Lung (tissue), 12 donors: Measurements from ENCODE around the gene RIN3. TPM values are rescaled to one million over a fixed set of nuclear protein-coding genes. Genes with fewer than 3 reads are reported as not detected.

Source experiments
- ATAC-seq: fragments of 200-7000 bp; cut with Tn5 transposase; one replicate; pipeline ENCODE4 v1.9.1; 2020; ENCODE audit warnings: moderate number of reproducible peaks; ENCODE audit not compliant: insufficient read depth, low FRiP score
- DNase-seq, 3 donors: peaks; one replicate each; pipeline ENCODE4 v3.0.0-alpha.2; 2013 to 2017
- H3K27ac ChIP-seq, 2 donors: one replicate each; pipeline ENCODE4 v1.5.1; 2013; ENCODE audit warnings: mild to moderate bottlenecking in 2 of 2, moderate library complexity in 2 of 2, control low read depth in 1 of 2, inconsistent platforms in 1 of 2, low read depth in 1 of 2, low read length in 1 of 2
- H3K27me3 ChIP-seq, 3 donors: one replicate each; pipeline ENCODE4 v1.5.1; 2013; ENCODE audit warnings: low read length in 2 of 3; ENCODE audit not compliant: control insufficient read depth in 3 of 3, insufficient read depth in 3 of 3
- H3K36me3 ChIP-seq, 4 donors: one replicate each; pipeline ENCODE4 v1.5.1; 2013; ENCODE audit warnings: low read length in 4 of 4, mild to moderate bottlenecking in 1 of 4, moderate library complexity in 1 of 4; ENCODE audit not compliant: control insufficient read depth in 4 of 4, insufficient read depth in 4 of 4
- H3K4me1 ChIP-seq, 5 donors: one replicate each; pipeline ENCODE4 v1.5.1; 2013; ENCODE audit warnings: low read length in 5 of 5, mild to moderate bottlenecking in 2 of 5, moderate library complexity in 1 of 5; ENCODE audit not compliant: control insufficient read depth in 5 of 5, insufficient read depth in 5 of 5
- H3K4me3 ChIP-seq: one replicate; pipeline ENCODE4 v1.5.1; 2013; ENCODE audit warnings: mild to moderate bottlenecking, control low read depth, moderate library complexity
- H3K9ac ChIP-seq, 2 donors: one replicate each; pipeline ENCODE4 v1.5.1; 2013; ENCODE audit warnings: low read length in 2 of 2, control low read depth in 1 of 2; ENCODE audit not compliant: insufficient read depth in 1 of 2
- H3K9me3 ChIP-seq, 4 donors: one replicate each; pipeline ENCODE4 v1.5.1; 2013; ENCODE audit warnings: low read length in 3 of 4, mild to moderate bottlenecking in 1 of 4, moderate library complexity in 1 of 4; ENCODE audit not compliant: control insufficient read depth in 4 of 4, insufficient read depth in 3 of 4
- CTCF ChIP-seq: IDR thresholded peaks from 2 replicates; pipeline ENCODE4 v1.5.1; 2012; ENCODE audit warnings: mild to moderate bottlenecking; ENCODE audit errors: control extremely low read depth, extremely low read depth
- WGBS, 2 donors: extraction: QIAGEN DNeasy Blood & Tissue Kit; methylation state at CpG; one replicate each; pipeline ENCODE4 v1.1.7; 2013; 5-methylcytosine and 5-hydroxymethylcytosine counted together
- polyA plus RNA-seq, 2 donors: library from polyadenylated mRNA; stranded (reverse); fragments of 200-250 nt; gene quantifications; one replicate each; pipeline ENCODE4 v1.2.1, GENCODE V29; 2013
- total RNA-seq, 2 donors: library from RNA; depleted of rRNA in 1 of 2; stranded (reverse); fragments of >200 nt in 1 of 2; gene quantifications; one replicate each; pipeline ENCODE4 v1.2.1, GENCODE V29; 2014 to 2021
- donor health status: control.
- donor health status: control.
- donor health status: Bipolar disorder and iron deficiency.
- donor health status: healthy.
- donor health status: DM: yes; HTN: yes; CAD: no.

Gene RIN3
- total and polyA plus RNA-seq, 4 donors: 19.3 to 55.5 (median 40.2) TPM

GRCh38 chr14:92597906-92598905, 84.6 kb downstream of the RIN3 start:
- Histone ChIP-seq H3K27me3 (no peaks in the 10 kb centered on the region), H3K27ac (no peak overlapping the region), H3K4me3 (no peak overlapping the region), H3K36me3 (peaks cover 0 to 9% (median 4%) of the 10 kb centered on the region in 4 donors), H3K9ac (no peak overlapping the region), H3K4me1 (peaks cover 0 to 12% (median 5%) of the 10 kb centered on the region in 5 donors), H3K9me3 (peaks cover 0 to 5% (median 0%) of the 10 kb centered on the region in 4 donors)
- no peak for TF ChIP-seq CTCF
- no peak for ATAC-seq
- DNase-seq: no peak
- WGBS, 2 donors: 84% methylated on average over 4 of the region's 4 CpGs

DNA sequence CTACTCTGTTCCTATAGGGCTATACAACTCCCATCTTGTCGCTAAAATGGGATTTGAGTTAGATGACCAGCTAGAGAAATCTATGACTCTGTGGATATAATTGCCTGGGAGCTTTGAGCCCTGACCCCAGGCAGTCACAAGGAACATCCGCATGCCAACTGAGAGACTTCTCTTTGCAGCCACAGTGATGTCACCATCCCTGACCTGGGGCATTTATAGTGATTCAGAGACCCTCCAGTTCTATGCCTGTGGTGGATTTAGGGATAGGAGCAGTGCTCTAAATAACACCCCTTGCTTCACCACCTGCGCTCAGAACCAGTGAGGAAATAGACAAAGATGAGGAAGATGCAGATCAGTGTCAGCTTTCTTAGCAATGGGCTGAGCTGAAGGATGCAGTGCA, 86.2 kb downstream of the RIN3 start:
- peaks cover 0 to 9% (median 4%) of the 10 kb centered on the region in 4 donors for H3K36me3 ChIP-seq
- H3K4me1 ChIP-seq: peaks cover 0 to 17% (median 10%) of the 10 kb centered on the region in 5 donors
- WGBS, 2 donors: 77 to 85% methylated on average over 3 of the region's 3 CpGs
- peaks cover 0 to 5% (median 0%) of the 10 kb centered on the region in 4 donors for H3K9me3 ChIP-seq
- no peak for ATAC-seq
- no peak overlapping the region for H3K4me3 ChIP-seq
- no peak overlapping the region for H3K9ac ChIP-seq
- DNase-seq: no peak
- no peak for TF ChIP-seq CTCF
- H3K27ac ChIP-seq: peak overlapping the region in 1 of 2 donors; percentile 67
- no peaks in the 10 kb centered on the region for H3K27me3 ChIP-seq

- no peaks in the 10 kb centered on the region for H3K27me3 ChIP-seq
- peak overlapping the region in 1 of 2 donors; percentile 67 for H3K27ac ChIP-seq
- no peak for DNase-seq
- peaks cover 0 to 9% (median 2%) of the 10 kb centered on the region in 4 donors for H3K36me3 ChIP-seq
- ATAC-seq: peak; percentile 52
- peaks cover 0 to 5% (median 0%) of the 10 kb centered on the region in 4 donors for H3K9me3 ChIP-seq
- TF ChIP-seq CTCF: no peak
- no peak overlapping the region for H3K4me3 ChIP-seq
- 62 to 74% methylated on average over 15 of the region's 15 CpGs for WGBS, 2 donors
- no peak overlapping the region for H3K9ac ChIP-seq
- H3K4me1 ChIP-seq: peaks cover 0 to 17% (median 10%) of the 10 kb centered on the region in 5 donors
Measured at GRCh38 chr14:92600318-92601053, 86.9 kb downstream of the RIN3 start.
